ENCODE measurements around the gene MED29. TPM values are rescaled to one million over a fixed set of nuclear protein-coding genes. Genes with fewer than 3 reads are reported as not detected.

The MED29 gene
- total and polyA plus RNA-seq, 2 of the 13 experiments (the other 11 are each of a cell fraction or from before 2014, with no cell fraction given), result 14.0 to 19.7 TPM

DNA sequence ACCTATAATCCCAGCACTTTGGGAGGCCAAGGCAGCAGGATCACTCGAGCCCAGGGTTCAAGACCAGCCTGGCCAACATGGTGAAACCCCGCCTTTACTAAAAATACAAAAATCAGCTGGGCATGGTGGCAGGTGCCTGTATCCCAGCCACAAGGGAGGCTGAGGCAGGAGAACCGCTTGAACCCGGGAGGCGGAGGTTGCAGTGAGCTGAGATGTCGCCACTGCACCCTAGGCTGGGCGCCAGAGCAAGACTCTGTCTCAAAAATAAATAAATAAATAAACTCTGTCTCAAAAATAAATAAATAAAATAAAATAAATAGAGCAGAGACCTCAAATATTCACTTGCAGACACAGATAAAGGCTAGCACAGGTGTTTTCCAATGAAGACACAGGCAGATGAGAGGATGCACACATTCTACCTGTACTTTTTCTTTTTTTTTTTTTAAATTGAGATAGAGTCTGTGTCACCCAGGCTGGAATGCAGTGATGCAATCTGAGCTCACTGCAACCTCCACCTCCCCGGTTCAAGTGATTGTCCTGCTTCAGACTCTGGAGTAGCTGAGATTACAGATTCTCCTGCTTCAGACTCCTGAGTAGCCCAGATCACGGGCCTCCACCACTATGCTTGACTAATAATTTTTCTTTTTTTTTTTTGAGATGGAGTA, 47.2 kb downstream of the MED29 start (continued):
- TF ChIP-seq, protein P1, sequence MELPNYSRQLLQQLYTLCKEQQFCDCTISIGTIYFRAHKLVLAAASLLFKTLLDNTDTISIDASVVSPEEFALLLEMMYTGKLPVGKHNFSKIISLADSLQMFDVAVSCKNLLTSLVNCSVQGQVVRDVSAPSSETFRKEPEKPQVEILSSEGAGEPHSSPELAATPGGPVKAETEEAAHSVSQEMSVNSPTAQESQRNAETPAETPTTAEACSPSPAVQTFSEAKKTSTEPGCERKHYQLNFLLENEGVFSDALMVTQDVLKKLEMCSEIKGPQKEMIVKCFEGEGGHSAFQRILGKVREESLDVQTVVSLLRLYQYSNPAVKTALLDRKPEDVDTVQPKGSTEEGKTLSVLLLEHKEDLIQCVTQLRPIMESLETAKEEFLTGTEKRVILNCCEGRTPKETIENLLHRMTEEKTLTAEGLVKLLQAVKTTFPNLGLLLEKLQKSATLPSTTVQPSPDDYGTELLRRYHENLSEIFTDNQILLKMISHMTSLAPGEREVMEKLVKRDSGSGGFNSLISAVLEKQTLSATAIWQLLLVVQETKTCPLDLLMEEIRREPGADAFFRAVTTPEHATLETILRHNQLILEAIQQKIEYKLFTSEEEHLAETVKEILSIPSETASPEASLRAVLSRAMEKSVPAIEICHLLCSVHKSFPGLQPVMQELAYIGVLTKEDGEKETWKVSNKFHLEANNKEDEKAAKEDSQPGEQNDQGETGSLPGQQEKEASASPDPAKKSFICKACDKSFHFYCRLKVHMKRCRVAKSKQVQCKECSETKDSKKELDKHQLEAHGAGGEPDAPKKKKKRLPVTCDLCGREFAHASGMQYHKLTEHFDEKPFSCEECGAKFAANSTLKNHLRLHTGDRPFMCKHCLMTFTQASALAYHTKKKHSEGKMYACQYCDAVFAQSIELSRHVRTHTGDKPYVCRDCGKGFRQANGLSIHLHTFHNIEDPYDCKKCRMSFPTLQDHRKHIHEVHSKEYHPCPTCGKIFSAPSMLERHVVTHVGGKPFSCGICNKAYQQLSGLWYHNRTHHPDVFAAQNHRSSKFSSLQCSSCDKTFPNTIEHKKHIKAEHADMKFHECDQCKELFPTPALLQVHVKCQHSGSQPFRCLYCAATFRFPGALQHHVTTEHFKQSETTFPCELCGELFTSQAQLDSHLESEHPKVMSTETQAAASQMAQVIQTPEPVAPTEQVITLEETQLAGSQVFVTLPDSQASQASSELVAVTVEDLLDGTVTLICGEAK (IDR thresholded peaks at IDR 0.05), result no peak
- TF ChIP-seq, protein P1 (CRISPR knock-in tag; IDR thresholded peaks at IDR 0.05), result no peak
- TF ChIP-seq MIXL1 (CRISPR knock-in tag; IDR thresholded peaks at IDR 0.05) (no peak), YEATS4 (CRISPR knock-in tag; IDR thresholded peaks at IDR 0.05; ENCODE audit: borderline replicate concordance) (no peak), LCORL (IDR thresholded peaks at IDR 0.05) (no peak), LCORL (CRISPR knock-in tag; IDR thresholded peaks at IDR 0.05) (no peak), FOSL2 (CRISPR knock-in tag; IDR thresholded peaks at IDR 0.05) (peak; percentile 69), HES4 (CRISPR knock-in tag; IDR thresholded peaks at IDR 0.05; ENCODE audit: borderline replicate concordance) (no peak), ZNF350 (CRISPR knock-in tag; IDR thresholded peaks at IDR 0.05; ENCODE audit: borderline replicate concordance, low read depth) (no peak), ZNF362 (CRISPR knock-in tag; IDR thresholded peaks at IDR 0.05; ENCODE audit: borderline replicate concordance) (peak; percentile 78; the same call in 1 of the 2 replicates), ZNF12 (CRISPR knock-in tag; IDR thresholded peaks at IDR 0.05) (no peak)
- TF ChIP-seq, protein P2, sequence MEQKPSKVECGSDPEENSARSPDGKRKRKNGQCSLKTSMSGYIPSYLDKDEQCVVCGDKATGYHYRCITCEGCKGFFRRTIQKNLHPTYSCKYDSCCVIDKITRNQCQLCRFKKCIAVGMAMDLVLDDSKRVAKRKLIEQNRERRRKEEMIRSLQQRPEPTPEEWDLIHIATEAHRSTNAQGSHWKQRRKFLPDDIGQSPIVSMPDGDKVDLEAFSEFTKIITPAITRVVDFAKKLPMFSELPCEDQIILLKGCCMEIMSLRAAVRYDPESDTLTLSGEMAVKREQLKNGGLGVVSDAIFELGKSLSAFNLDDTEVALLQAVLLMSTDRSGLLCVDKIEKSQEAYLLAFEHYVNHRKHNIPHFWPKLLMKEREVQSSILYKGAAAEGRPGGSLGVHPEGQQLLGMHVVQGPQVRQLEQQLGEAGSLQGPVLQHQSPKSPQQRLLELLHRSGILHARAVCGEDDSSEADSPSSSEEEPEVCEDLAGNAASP (CRISPR knock-in tag; IDR thresholded peaks at IDR 0.05; ENCODE audit: borderline replicate concordance), result no peak
- TF ChIP-seq, protein P3, sequence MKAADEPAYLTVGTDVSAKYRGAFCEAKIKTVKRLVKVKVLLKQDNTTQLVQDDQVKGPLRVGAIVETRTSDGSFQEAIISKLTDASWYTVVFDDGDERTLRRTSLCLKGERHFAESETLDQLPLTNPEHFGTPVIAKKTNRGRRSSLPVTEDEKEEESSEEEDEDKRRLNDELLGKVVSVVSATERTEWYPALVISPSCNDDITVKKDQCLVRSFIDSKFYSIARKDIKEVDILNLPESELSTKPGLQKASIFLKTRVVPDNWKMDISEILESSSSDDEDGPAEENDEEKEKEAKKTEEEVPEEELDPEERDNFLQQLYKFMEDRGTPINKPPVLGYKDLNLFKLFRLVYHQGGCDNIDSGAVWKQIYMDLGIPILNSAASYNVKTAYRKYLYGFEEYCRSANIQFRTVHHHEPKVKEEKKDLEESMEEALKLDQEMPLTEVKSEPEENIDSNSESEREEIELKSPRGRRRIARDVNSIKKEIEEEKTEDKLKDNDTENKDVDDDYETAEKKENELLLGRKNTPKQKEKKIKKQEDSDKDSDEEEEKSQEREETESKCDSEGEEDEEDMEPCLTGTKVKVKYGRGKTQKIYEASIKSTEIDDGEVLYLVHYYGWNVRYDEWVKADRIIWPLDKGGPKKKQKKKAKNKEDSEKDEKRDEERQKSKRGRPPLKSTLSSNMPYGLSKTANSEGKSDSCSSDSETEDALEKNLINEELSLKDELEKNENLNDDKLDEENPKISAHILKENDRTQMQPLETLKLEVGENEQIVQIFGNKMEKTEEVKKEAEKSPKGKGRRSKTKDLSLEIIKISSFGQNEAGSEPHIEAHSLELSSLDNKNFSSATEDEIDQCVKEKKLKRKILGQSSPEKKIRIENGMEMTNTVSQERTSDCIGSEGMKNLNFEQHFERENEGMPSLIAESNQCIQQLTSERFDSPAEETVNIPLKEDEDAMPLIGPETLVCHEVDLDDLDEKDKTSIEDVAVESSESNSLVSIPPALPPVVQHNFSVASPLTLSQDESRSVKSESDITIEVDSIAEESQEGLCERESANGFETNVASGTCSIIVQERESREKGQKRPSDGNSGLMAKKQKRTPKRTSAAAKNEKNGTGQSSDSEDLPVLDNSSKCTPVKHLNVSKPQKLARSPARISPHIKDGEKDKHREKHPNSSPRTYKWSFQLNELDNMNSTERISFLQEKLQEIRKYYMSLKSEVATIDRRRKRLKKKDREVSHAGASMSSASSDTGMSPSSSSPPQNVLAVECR (CRISPR knock-in tag; IDR thresholded peaks at IDR 0.05; ENCODE audit: borderline replicate concordance), result no peak

Data from HepG2 (cell line).